T-helper 2 cell treated with Interferon-gamma antibody and Interleukin-4, amounts not matched to agents 5 μg/mL and 100 μg/mL, for 36 hours (primary cell): ENCODE data around the gene CASD1.

Experiments
- DNase-seq: peaks from one replicate; pipeline ENCODE4 v3.0.0; 2021; ENCODE audit warnings: low spot score
- H3K27ac Mint-ChIP-seq: one replicate; pipeline ENCODE4 v1.8.0; 2021; ENCODE audit warnings: mild to moderate bottlenecking, mixed read lengths
- H3K27me3 Mint-ChIP-seq: one replicate; pipeline ENCODE4 v1.8.0; 2021; ENCODE audit warnings: low read depth, mixed read lengths
- H3K36me3 Mint-ChIP-seq: one replicate; pipeline ENCODE4 v1.8.0; 2021; ENCODE audit warnings: low read depth, mixed read lengths
- H3K4me1 Mint-ChIP-seq: one replicate; pipeline ENCODE4 v1.8.0; 2021; ENCODE audit warnings: low read depth, mixed read lengths
- H3K4me3 Mint-ChIP-seq: one replicate; pipeline ENCODE4 v1.8.0; 2022; ENCODE audit warnings: mild to moderate bottlenecking, moderate library complexity, mixed read lengths
- H3K9me3 Mint-ChIP-seq: one replicate; pipeline ENCODE4 v1.8.0; 2021; ENCODE audit warnings: mixed read lengths

The CASD1 gene

GRCh38 chr7:94579470-94579869 is 69.9 kb downstream of the CASD1 start:
- H3K36me3 Mint-ChIP-seq = peaks cover 16% of the 10 kb centered on the region
- H3K4me1 Mint-ChIP-seq = peaks cover 5% of the 10 kb centered on the region

GRCh38 chr7:94580601-94581000 is 71.0 kb downstream of the CASD1 start:
- Mint-ChIP-seq H3K4me3 (no peak overlapping the region), H3K27me3 (no peaks in the 10 kb centered on the region), H3K36me3 (peaks cover 11% of the 10 kb centered on the region), H3K9me3 (peaks cover 6% of the 10 kb centered on the region), H3K4me1 (peaks cover 5% of the 10 kb centered on the region), H3K27ac (no peak overlapping the region)
- no peak for DNase-seq

More at GRCh38 chr7:94579470-94579869, 69.9 kb downstream of the CASD1 start:
- Mint-ChIP-seq H3K27me3 (no peaks in the 10 kb centered on the region), H3K4me3 (no peak overlapping the region), H3K27ac (no peak overlapping the region), H3K9me3 (peaks cover 15% of the 10 kb centered on the region)
- no peak for DNase-seq

- Mint-ChIP-seq H3K27ac (no peak overlapping the region), H3K4me1 (peaks cover 4% of the 10 kb centered on the region), H3K9me3 (no peaks in the 10 kb centered on the region), H3K27me3 (no peaks in the 10 kb centered on the region), H3K36me3 (no peaks in the 10 kb centered on the region), H3K4me3 (no peak overlapping the region)
- DNase-seq = no peak
Measured at GRCh38 chr7:94584113-94584512, 74.5 kb downstream of the CASD1 start.

- Mint-ChIP-seq H3K36me3 (no peaks in the 10 kb centered on the region), H3K4me3 (no peak overlapping the region), H3K27ac (no peak overlapping the region), H3K4me1 (no peaks in the 10 kb centered on the region), H3K9me3 (no peaks in the 10 kb centered on the region), H3K27me3 (no peaks in the 10 kb centered on the region)
- no peak for DNase-seq
Measured at GRCh38 chr7:94588075-94588474, 78.5 kb downstream of the CASD1 start.

- Mint-ChIP-seq H3K27ac (no peak overlapping the region), H3K4me3 (no peak overlapping the region), H3K4me1 (no peaks in the 10 kb centered on the region), H3K36me3 (no peaks in the 10 kb centered on the region), H3K27me3 (no peaks in the 10 kb centered on the region), H3K9me3 (no peaks in the 10 kb centered on the region)
- DNase-seq = no peak
Measured at GRCh38 chr7:94590526-94591162, 81.0 kb downstream of the CASD1 start.

- no peaks in the 10 kb centered on the region for H3K36me3 Mint-ChIP-seq
- H3K4me1 Mint-ChIP-seq = no peaks in the 10 kb centered on the region
- no peak for DNase-seq
- no peak overlapping the region for H3K27ac Mint-ChIP-seq
- H3K9me3 Mint-ChIP-seq = no peaks in the 10 kb centered on the region
- H3K27me3 Mint-ChIP-seq = no peaks in the 10 kb centered on the region
- H3K4me3 Mint-ChIP-seq = no peak overlapping the region
Measured at GRCh38 chr7:94591176-94591575, 81.6 kb downstream of the CASD1 start.

- Mint-ChIP-seq H3K27me3 (peaks cover 2% of the 10 kb centered on the region), H3K27ac (no peak overlapping the region), H3K4me1 (no peaks in the 10 kb centered on the region), H3K4me3 (no peak overlapping the region), H3K9me3 (no peaks in the 10 kb centered on the region), H3K36me3 (no peaks in the 10 kb centered on the region)
- DNase-seq = no peak
Measured at GRCh38 chr7:94594882-94595281, 85.3 kb downstream of the CASD1 start.

- Mint-ChIP-seq H3K9me3 (no peaks in the 10 kb centered on the region), H3K27ac (no peak overlapping the region), H3K27me3 (peaks cover 2% of the 10 kb centered on the region), H3K36me3 (no peaks in the 10 kb centered on the region), H3K4me1 (no peaks in the 10 kb centered on the region), H3K4me3 (no peak overlapping the region)
- no peak for DNase-seq
Measured at GRCh38 chr7:94595717-94596116, 86.1 kb downstream of the CASD1 start.

- Mint-ChIP-seq H3K27me3 (peaks cover 2% of the 10 kb centered on the region), H3K9me3 (no peaks in the 10 kb centered on the region), H3K4me3 (no peak overlapping the region), H3K27ac (no peak overlapping the region), H3K36me3 (no peaks in the 10 kb centered on the region), H3K4me1 (no peaks in the 10 kb centered on the region)
- DNase-seq = no peak
Measured at GRCh38 chr7:94600267-94600666, 90.7 kb downstream of the CASD1 start.

GRCh38 chr7:94602181-94602580 is 92.6 kb downstream of the CASD1 start:
- H3K36me3 Mint-ChIP-seq = no peaks in the 10 kb centered on the region
- no peak for DNase-seq
- H3K27me3 Mint-ChIP-seq = peaks cover 3% of the 10 kb centered on the region
- no peak overlapping the region for H3K27ac Mint-ChIP-seq
- H3K4me3 Mint-ChIP-seq = no peak overlapping the region
- H3K9me3 Mint-ChIP-seq = no peaks in the 10 kb centered on the region
- no peaks in the 10 kb centered on the region for H3K4me1 Mint-ChIP-seq

- Mint-ChIP-seq H3K27ac (no peak overlapping the region), H3K27me3 (peaks cover 2% of the 10 kb centered on the region), H3K4me3 (no peak overlapping the region), H3K36me3 (no peaks in the 10 kb centered on the region), H3K4me1 (no peaks in the 10 kb centered on the region), H3K9me3 (no peaks in the 10 kb centered on the region)
- no peak for DNase-seq
Measured at GRCh38 chr7:94605031-94605430, 95.4 kb downstream of the CASD1 start.
